HG02870 (cell line): Measurements from ENCODE around the gene CACNA2D3.

ENCODE experiments used
- ATAC-seq: cut with Tn5 transposase; IDR thresholded peaks from one replicate; pipeline ENCODE4 v1.9.1; 2021; ENCODE audit warnings: mild to moderate bottlenecking, moderate library complexity; ENCODE audit not compliant: unreplicated experiment

CACNA2D3 gene

DNA sequence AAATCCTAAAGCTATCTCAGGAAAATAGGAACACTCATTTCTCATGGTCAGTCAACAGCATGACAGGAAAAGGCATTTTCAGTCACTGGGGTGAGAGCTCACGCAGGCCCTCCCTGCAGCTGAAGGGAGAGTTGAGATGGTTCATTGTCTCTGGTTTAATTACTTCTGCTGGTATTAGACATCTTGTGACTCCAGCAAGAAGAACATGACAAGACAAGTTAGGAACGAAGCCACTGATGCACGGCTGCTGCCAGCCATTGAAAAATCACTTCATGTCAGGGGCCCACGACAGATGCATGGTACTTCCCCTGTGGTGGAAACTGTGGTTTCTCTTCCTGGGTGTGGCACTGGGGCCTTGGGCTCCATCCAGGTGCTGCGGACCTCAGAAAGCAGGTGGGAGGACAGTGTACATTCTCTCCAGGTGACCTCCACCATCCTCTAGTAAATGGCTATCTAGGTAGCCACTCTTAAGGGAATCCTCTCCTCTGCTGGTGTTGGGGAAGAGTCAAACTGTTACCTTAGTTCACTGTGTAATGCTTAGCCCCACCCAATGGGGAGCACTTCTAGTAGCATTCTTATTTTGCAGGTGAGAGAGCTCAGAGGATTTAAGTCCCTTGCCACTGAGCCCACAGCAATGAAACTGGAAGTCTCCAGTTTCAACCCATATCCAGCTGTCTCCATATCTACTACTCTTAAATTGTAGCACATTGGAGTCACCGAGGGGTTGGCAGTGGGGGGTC is 531.3 kb downstream of the CACNA2D3 start:
- ATAC-seq: no peak

DNA sequence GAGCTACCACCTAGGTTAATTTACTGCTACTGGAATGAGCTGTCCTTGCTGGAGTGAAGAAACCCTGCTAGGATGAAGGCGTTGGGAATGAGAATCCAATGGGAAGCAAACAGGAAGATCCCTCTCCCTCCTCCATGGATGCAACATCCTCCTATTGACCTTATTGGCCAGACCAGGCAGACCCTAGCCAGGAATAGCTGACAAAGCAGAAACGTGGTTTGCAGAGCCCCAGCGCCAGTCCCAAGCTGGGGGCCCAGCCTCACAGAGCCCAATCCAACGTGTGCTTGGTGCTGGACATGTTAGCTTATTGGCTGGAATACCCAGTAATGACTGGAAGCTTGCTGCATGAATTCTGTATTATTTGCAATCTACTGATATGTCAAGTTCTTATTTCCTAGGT is 532.4 kb downstream of the CACNA2D3 start:
- ATAC-seq: no peak

GRCh38 chr3:54659347-54659746 is 537.0 kb downstream of the CACNA2D3 start:
- ATAC-seq: no peak

DNA sequence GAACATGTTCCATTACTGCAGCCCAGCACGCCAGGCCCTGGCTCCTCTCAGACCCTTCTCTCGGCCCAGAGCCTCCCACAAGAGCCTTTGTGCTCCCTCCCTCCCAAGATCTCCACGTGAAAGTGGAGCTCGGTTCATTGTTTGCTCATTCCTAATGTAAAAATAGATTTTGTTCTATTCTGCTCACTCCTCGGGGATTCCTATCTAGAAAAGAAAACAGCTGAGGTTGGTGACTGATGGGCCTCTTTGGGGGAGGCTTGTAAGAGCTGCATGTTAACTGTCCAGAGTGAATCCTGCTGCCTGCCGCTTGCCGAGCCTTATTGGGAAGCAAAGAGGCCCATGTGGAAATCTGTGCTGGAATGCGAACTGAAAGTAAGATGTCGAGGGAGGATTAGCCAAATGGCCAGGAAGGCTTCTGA is 538.4 kb downstream of the CACNA2D3 start:
- no peak for ATAC-seq

DNA sequence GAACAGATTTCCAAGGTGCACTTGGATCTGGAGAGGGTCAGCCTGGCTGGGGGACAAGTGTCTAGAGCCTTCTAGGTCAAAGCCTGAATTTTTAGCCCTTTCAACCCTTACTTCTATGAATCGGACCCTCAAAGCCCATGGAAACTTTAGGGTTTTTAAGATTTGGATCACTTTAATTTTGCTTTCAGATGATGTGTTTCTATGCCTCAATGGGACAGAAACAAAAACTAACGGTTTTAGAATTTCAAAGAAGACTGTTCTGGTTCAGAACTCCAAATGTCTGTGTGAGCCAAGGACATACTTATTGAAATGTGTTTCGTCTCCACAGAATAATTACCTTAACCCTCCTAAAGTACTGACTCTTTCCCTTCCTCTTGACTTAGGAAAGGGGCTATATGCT is 538.8 kb downstream of the CACNA2D3 start:
- ATAC-seq: no peak

- no peak for ATAC-seq
These were observed 541.2 kb downstream of the CACNA2D3 start for GRCh38 chr3:54663501-54664011.

DNA sequence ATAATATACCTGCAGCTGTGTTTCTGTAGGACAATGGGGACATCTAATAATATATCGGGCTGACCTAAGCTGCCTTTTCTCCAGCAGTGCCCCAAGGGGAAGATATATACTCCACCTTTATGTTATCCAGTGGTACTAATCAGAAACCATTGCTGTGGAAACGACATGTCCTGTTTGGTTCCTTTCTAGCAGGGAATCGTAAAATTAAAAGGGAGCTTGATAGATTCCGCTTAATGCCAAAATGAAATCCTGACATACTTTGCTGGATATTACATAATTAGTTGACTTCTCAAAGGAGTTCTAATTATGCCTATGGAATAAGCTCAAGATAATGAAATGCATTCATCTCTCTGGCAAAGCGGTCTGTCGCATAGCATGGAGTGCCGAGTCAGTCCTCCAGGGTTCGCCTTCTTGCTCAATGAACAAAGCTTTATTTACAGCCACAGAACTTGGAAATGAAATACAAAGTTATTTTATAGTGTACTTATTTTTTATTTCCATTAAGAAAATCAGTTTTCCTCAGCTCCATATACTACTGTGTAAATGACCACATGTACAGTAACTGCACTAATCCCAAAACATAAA is 542.8 kb downstream of the CACNA2D3 start:
- no peak for ATAC-seq

GRCh38 chr3:54668236-54668635 is 545.9 kb downstream of the CACNA2D3 start:
- ATAC-seq: no peak

DNA sequence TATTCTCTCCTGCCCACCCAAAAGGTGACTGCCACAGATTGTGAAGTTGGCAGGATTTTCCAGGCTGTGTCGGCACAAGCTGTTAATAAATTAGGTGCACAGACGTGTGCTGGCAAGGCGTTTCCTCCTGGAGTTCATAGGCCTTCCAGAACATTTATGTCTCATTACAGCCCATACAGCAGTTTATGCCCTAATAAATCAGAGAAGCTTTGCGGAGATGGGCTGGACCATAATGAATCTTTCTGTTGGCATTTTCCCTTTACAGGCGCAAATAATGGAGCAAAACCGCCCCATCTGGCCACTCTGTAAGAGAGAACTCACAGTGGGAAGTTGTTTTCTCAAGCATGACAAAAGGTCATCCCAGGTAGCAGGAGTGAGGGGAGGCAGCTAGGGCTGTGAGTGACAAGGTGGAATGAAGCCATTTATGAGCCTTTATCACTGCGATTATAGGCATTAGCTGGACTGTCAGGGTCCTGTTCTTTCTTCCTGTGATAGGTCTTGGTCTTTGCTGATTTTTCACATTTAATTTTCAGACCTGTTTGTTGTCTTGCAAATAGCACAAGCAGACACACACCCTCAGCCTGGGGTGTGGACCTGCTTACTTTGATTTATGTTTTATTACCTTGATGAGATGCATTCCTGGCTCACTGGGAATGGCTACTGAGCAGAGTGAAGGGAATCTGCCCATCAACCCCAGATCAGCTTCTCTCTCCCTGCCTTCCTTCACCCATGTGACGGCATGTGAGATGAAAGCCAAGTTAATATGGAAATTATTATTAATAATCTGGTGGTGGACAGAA is 548.0 kb downstream of the CACNA2D3 start:
- ATAC-seq: no peak

- ATAC-seq: no peak
These were observed 549.2 kb downstream of the CACNA2D3 start for GRCh38 chr3:54671511-54671910.

- no peak for ATAC-seq
These were observed 553.7 kb downstream of the CACNA2D3 start for GRCh38 chr3:54676087-54676486.

GRCh38 chr3:54681706-54682105 is 559.4 kb downstream of the CACNA2D3 start:
- no peak for ATAC-seq

- ATAC-seq: no peak
These were observed 562.9 kb downstream of the CACNA2D3 start for GRCh38 chr3:54685213-54685612.

- ATAC-seq: no peak
These were observed 569.0 kb downstream of the CACNA2D3 start for GRCh38 chr3:54691289-54691771.

DNA sequence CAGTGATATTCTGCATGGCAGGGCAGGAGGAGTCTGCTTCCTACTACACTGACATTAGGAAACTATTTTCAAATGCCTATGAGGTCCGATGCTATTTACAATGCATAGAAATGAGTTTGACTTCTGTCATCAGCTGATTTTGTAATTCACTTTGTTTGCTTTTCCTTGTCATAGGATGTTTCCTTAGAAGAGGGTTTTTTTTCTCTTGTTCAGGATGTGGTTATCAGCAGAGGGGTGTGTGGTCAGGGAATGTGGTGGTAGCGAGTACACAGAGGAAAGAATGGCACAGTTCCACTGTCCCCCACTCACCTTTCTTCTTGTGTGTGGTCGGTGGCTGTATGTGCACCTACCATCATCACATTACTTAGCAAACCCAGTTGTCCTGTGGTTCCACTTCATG is 574.0 kb downstream of the CACNA2D3 start:
- ATAC-seq: no peak

DNA sequence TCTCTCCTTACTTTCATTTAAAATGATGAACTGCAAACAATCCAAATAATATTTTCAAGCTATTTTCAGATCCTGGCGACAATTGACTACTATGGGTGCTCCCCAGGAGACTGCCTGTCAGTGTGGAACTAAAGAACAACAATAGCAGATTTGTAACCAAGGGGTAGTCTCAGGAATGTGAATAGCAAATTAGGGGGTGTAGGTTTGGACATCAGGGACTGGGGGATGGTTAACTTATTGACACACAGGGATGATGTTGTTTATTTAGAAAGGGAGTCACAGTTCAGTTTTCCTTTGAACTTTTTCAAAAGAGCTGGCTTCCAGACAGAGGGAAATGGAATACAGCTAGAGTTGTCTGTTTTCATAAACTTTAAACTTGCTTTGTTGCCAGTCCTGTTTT is 575.7 kb downstream of the CACNA2D3 start:
- ATAC-seq: no peak

DNA sequence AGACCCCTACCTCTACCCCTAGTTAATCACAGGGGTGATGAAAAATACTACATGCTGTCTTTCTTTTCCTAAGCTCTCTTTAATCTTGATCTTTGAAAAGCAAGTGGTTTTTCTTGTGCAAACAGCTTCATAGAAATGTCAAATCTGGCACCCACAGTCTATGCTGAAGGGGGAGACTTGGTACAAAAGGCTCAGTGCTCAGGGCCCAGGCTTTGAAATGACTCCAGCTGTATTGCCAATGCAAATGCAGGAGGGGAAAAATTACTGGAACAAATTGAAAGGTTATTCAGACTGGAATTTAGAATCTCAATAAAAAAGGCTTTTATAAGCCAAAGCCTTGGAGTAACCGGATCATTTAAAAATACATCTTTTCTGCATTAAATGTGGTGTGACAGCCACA is 581.6 kb downstream of the CACNA2D3 start:
- ATAC-seq: no peak

GRCh38 chr3:54705730-54706129 is 583.4 kb downstream of the CACNA2D3 start:
- ATAC-seq: no peak

- no peak for ATAC-seq
These were observed 584.4 kb downstream of the CACNA2D3 start for GRCh38 chr3:54706738-54707137.

DNA sequence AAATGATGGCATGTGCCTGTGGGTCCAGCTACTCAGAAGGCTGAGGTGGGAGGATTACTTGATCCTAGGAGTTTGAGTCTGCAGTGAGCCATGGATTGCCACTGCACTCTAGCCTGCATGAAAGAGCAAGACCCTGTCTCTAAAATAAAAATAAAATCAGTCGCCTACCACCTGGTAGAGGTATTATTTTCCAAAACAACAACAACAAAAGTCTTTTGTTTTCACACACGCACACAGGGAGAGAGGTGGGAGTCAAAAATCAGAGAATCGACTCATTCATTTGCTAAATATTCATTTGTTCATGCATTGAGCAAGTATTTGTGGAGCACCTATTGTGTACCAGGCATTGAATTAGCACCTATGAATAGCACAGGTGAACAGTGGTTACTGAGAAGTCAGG is 587.4 kb downstream of the CACNA2D3 start:
- no peak for ATAC-seq

DNA sequence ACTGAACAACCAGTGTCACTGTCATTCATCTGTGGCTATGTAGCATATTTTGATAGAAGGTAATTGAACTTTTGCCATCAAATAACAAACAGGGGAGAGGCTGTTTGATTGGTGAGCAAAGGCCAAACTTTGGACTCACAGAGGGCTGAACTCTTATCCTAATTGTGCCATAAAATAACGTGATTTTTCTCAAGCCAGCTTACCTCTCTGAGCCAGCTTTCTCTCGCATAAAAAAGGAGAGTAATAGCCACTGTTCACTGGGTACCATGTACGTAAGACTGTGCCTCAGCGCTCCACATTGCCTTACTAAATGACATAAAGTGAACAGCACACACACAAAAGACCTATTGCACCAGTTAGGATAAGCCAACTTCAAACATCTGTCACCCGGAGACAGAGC is 588.6 kb downstream of the CACNA2D3 start:
- ATAC-seq: no peak

GRCh38 chr3:54712539-54712938 is 590.2 kb downstream of the CACNA2D3 start:
- no peak for ATAC-seq
